Ammon's horn (tissue), 1 donor: ENCODE data around the gene PAX8.

Source experiments
- DNase-seq: peaks from one replicate; pipeline ENCODE4 v3.0.0-alpha.2; 2016; ENCODE audit warnings: low spot score

Gene PAX8

DNA sequence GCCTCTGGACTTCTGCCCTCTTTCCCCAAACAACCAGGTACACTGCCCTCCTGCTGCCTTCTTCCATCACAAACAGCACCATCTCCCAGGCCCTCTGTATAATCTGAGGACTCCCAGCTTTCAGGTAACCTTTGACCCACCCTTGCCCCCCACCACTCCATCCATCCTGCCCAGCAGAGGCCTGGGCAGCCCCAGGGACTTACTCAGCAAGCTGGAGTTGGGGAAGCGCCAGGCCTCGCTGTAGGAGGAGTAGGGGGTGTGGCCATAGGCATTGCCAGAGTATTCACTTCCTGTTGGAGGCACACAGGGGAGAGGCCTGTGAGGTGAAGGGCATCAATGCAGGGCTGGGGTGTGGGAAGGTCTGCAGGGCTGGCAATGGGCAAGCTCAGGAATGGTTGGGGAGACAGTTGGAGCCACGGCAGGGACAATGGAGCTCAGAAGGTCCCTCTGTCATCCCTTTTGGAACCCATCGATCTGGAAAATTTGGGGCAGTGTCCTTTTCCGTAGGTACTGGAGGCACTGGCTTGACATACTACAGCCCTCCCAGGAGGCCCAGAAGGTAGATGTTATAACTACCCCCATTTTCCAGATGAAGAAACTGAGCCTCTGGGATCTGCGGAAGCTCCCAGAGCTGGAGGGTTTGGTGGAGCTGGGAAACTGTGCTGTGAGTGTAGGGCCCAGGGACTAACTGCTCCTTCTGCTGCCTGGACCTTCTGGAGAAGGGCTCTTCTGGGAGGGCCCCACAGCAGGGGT is 58.7 kb downstream of the PAX8 start:
- no peak for DNase-seq

DNA sequence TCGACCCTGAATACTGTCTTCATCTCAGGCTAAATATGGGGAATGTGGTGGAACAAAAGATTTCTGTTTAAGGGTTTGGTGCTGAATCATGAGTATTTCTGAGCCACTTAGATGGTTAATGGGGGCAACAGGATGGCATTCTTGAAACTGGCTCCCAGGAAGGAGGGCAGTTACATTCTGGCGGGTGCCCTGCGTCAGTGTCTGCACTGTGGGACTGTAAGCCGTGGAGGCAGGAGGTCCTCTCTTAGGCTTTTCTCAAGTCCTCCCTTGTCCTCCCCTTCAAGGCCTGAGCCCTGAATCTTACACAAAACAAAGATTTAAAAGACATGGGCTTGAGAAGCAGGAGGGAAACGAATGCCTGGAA is 59.2 kb downstream of the PAX8 start:
- DNase-seq = no peak

- no peak for DNase-seq
Measured at GRCh38 chr2:113219092-113219441, 59.7 kb downstream of the PAX8 start.

DNA sequence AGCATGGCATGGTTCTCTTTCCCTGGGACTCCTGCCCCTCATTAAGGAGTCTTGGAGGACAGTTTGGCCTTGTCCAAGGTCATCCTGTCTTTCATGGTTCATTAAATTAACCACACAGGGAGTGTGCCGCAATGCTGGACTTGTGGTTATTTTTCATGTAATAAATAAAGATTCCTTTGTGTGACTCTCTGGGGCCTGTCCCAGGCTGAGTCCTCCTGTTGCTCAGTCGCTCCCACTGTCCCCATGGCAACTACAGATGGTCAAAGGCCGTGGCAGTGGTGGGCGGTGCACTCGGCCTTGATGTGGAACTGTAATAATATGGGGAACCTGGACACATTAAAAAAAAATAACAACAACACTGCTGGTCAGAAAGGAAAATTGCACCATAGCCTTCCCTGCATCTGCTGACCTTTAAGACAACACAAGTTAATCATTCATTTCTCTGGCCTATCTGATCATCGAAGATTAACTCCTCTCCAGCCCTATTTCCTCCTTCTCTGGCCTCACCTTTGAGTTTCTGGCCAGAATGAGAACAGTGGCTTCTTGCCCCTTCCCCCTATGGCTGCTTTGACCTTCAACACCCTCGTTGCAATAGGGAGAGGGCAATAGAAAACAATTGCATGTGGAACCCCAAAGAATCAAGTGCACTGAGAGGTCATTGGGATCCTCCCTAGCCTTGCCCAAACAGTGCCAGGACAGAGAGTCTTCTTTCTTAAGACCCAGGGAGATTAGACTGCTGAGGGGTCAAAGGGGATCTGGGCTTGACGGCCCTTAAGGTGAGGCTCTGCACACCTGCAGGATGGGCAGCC is 60.2 kb downstream of the PAX8 start:
- DNase-seq = no peak

DNA sequence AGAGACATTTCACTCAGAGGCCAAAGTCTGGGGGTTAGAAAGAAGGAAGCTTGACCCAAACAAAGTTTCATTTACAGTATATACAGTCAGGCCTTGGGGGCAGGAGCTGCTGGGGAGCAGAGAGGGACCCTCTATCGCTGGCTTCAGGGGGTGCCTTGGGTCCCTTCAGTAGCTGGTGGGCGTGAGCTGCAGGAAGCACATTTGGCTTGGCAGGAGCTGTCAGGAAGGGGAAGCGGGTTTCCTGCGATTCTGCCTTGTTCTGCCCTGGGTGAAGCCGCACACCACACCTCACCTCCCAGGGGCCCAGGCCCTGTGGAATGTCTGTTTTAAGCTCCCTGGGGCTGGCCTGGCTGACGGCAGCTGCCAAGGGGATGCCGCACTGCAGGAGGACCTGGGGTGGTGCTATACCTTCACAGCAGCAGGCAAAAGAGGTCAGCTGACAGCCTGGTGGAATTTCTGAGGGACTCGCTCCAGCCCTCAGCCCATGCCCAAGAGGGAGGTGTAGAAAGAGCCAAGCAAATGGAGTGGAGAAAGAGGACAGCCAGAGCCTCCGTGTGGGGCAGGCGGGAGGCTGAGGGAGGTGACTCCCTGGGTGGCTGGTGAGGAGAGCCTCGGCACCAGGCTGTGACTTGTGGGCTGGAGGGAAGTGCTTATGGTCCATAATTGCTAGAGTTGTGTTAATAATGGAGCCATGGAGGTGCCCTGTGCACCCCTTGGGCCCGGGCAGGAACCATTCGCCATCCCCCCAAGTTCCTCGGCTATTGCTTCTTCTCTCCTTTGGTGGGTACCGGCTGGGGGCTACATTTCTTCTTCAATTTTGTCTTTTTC is 61.1 kb downstream of the PAX8 start:
- no peak for DNase-seq

GRCh38 chr2:113216891-113217454 is 61.7 kb downstream of the PAX8 start:
- no peak for DNase-seq

DNA sequence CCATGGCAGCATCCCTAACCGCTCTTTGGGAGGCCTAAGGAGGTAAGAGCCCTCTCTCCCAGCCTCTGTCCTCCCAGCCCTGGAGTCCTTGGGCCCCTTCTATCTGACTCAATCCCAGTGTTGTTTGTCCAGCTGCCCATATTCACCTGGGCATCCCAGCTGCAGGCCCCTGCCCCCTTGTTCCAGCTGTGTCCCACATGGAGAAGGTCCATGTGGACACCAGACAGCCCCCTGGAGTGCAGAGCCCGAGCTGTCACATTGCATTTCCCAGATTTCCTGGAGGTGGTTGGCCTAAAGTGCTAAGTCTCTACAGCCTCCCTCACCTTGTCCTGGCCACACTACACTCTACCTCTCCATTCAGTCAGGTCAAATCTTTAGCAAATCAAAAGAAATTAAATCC is 62.4 kb downstream of the PAX8 start:
- DNase-seq = no peak

- no peak for DNase-seq
Measured at GRCh38 chr2:113215056-113215455, 63.7 kb downstream of the PAX8 start.

DNA sequence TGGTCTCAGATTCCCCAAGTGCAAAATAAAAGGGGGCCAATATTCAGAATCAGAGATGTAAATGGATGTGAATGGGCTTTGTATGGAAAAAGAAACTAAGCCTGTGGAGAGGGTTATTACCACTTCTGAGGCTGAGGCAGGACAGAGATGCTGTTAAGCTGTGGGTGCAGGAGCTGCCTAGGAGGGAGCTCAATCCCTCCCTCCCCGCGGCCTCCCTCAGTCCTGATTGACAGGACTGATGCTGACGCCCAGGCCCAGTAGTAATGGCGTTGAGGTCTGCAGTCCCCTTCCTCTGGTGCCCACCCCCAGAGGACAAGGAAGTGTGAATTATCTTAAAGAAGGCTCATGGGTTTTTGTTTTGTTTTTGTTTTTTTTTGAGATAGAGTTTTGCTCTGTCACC is 64.6 kb downstream of the PAX8 start:
- no peak for DNase-seq

DNA sequence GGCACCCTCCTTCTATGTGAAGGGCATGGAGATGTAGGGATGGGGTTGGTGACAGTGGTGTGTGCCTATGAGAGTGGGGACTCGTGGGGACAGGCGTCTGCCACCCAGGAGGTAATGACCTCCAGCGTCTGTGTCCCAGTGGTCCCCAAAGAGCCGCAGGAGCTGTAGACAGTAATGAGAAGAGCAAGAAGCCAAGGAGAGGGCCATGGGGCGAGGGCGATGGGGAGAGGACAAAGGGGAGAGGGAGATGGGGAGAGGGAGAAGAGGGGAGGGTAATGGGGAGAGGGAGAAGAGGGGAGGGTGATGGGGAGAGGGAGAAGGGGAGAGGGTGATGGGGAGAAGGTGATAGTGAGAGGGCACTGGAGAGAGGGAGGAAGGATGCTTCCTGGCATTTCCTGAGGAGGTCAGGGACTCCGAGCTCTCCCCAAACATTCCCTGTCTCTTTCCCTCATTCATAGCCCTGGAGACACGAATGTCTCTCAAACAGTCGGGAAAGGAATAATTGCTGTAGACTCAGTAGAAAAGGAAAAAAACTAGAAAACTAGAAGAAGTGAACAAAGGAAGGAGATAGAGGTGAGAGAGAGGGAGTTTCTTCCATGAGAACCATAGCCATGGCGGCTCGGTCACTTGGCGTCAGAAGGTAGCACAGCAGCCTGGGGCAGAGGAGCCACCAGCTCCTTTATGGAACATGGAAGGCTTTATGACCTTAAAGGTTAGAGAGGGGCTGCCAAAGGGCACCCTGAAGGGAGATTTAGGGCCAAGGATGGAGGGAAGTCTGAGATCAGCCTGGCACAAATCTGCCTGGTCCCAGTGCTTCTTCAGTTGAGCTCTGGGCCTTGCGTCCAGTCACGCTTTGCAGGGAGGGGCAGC is 65.4 kb downstream of the PAX8 start:
- no peak for DNase-seq

DNA sequence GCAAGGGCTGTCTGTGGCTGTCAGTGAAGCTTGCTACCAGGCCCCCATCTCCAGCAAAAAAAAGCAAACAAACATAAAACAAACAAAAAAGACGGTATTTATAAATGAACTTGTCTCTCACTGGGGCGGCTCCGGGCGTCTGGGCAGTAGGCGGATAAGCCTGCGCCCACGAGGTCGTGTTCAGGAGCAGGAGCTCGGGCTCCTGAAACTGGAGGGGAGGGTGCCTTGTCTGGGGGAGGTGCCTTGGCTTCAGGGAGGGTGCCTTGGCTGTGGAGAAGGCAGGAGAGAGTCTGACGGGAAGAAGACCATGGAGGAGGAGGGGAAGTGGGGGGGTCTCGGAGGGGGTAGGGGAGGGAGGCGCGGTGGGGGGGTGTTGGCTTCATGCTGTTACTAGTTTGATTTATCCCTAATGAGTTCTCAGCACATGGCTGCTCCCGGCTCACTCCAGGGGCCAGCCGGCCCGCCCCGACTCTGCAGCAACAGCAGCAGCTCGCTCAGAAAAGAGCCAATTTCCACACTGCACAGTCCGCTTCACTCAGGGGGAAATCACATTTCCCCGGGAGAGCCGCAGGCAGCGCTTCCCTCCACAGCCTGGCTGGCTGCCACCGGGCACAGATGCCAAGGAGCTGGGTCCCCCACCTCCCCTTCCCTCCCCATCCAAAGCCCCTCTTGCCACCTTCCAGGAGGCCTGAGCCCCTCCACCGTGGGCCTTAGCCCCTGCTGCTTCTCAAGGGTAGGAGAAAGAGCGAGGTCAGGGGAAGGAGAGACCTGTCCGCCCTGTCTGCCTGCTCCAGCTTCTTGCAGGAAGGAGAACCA is 66.3 kb downstream of the PAX8 start:
- DNase-seq = no peak

DNA sequence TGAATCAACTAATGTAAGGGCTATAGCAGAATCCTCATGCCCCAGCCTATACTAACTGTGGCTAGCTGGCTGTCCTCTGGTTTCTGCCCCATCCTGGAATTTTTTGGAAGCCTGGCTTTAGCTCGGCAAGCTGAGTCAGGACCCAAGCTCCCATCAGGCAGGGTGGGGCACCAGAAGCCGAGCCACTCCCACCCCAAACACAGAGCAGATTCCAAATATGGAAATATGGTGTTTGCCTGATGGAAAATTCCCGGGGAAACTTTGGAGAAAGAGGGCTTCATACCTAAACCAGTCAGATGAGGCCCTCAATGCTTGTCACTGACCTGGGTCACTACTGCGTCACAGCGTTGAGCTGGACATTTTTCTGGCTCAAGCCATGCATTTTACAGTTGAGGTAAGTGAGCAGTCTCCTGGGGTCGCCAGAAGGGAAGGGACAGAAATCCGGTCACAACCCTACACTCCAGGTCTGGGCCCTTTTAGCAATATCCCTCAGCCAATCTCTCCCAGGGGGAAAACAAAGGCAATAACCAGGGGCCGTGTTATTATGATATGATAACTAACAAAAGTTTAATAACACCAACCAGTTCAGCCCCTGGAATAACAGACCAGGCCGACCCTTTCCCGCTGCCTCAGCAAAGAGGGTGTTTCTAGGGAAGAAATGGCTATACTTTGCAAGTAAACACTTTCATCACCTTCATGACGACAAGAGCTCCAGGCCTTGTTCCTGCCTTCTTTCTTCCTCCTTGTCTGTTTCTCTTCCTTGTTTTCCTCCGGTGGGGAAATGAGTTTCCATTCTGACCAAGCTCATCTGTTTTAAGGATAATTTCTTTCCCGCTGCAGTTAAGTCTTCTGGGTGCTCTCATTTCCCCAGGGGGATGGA is 67.3 kb downstream of the PAX8 start:
- DNase-seq = no peak

DNA sequence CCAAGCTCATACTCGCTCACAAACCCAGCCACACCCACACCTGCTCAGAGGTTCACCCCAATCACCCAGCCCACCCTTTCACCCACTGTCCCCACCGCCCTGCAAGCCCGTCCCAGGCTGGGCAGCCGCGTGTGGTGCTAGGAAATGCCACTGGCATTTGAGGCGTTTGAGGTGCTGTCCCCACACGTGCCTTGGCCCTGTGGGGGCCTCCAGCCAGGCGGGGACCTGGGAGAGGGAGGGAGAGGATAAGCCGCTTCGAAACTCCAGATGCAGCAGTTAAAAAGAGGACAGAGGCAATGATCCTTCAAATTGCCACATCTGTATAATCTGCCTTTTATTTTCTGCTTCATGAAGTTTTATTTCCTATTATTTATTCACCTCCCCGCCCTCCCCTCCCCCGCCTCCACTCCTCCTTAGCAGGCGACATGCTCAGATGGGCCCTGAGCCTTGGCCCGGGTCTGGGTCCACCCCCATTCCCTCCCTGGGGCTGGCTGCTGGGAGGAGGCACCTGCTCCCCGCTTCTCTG is 69.0 kb downstream of the PAX8 start:
- no peak for DNase-seq

DNA sequence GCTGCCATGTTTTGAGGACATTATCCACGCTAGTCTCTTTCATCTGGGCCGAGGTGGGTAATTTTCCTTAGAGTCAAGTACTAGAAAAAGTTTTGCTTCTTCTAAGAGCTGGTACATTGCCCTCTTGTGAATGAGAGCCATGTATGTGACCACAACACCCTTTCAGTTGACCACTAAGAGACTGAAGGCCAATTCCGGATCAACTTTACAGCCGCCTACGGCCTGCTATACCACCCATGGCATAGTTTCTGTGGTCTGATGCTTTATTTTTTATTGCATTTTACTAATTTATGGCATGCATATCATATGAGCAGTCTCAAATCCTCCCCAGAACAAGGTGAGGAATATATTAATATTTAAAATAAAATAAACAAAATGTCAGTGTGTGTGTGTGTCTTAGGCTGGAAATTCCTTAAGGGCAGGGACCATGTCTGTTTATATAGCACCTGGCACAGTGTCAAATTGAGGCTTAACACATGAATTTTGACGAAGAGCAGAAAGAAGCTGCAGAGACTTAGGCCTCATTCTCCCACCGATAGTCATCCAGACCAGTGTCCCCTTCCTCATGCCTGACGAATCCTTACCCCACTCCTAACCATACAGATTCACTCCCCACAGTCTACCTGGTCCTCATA is 69.6 kb downstream of the PAX8 start:
- DNase-seq = no peak

- no peak for DNase-seq
Measured at GRCh38 chr2:113208396-113208795, 70.3 kb downstream of the PAX8 start.

DNA sequence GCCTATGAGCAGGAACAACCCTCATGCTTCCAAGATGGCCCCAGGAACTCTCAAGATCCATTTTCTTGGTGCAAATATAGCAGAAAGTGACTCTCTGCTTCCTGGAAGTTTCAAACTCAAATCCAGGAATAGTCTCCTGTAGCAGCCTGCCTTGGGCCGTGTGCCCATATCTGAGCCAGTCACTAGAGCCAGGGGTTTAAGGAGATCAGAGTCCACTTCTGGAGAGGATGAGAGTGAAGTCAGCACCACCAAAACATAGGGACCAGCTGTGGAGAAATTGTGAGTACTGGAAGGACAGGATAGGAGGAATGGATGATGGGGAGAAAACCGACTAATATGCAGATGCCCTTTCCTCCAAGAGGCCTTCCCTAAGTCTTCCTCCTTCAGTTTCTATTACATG is 71.7 kb downstream of the PAX8 start:
- DNase-seq = no peak

DNA sequence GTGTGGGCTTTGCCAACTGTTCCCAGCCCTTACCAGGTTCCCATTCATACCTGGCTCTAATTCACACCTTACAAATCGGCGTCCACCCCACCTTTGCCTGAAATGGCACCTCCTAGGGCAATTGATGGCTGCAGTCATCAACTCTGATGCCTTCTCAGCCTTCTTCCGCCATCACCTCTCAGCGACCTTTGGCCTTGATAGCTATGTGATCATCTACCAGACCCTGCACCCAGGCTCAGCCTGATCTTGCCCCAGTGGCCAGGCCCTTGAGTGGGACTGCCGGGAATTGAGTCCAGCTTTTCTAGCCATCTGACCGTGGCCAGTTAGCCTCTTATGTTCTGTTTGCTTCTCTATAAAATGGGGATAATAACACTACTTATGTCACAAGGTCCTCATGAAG is 72.5 kb downstream of the PAX8 start:
- DNase-seq = no peak

GRCh38 chr2:113203901-113204519 is 74.7 kb downstream of the PAX8 start:
- peak; percentile 87 for DNase-seq

GRCh38 chr2:113203217-113203530 is 75.5 kb downstream of the PAX8 start:
- DNase-seq = no peak
